GM21737 (cell line): Measurements from ENCODE around the gene FAM174B.

ENCODE experiments used
- ATAC-seq: cut with Tn5 transposase; IDR thresholded peaks from one replicate; pipeline ENCODE4 v1.9.1; 2021; ENCODE audit warnings: mild to moderate bottlenecking, moderate library complexity; ENCODE audit not compliant: unreplicated experiment

FAM174B gene

GRCh38 chr15:92655178-92655995, at the start of gene FAM174B:
FAM174B (minus strand) TSS chr15:92655775.
- ATAC-seq: peak; percentile 48

DNA sequence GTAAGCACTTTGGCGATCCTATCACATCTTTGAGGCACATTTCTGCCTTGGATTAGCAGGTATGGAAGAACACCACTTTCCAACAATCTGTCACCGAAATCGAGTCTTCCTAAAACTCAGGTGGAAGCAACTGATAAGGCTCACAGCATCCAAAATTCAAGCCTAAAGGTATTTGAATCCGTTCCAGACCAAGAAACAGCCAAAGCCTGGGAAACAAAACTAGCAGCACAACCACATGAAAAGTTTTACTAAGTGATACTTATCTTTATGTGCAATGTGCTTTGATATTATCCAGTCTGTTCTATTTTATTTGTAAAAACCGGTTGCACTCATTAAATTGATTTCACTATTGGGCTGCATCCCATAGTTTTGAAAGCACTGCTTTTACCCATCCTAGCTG, 40.5 kb upstream of the FAM174B start:
- ATAC-seq: no peak

DNA sequence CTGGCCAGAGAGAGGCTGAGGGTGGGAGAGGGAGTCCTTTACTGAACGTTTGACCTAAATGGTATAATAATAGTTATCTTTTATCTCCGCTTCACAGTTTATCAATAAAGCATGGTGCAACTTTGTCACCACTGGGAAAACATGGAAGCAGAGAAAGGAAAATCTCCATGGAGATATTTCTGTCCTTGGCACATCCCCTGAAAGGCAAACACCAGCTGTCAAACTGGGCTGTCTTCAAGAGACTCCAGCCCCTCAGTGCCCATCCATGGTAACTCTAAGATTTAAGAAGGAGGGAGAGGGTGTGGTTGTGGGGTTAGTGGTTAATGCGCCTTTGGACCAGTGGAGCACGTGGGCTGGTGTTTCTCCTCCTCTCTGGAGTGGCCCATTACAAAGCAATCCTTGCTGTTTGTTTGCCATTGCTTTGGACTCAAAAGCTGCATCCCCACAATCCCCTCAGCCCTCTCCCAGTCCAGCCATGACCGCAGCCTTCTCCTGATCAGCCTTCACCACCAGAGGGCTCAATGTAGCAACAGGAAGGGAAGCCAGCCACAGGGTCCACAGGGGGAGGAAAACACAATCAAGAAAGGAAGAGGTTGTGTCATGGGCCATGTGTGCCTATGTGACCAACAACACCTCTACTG, 38.2 kb upstream of the FAM174B start:
- ATAC-seq: no peak

GRCh38 chr15:92690395-92690794, 34.8 kb upstream of the FAM174B start:
- ATAC-seq: no peak

- no peak for ATAC-seq
Observed at GRCh38 chr15:92687746-92688145, 32.2 kb upstream of the FAM174B start.

DNA sequence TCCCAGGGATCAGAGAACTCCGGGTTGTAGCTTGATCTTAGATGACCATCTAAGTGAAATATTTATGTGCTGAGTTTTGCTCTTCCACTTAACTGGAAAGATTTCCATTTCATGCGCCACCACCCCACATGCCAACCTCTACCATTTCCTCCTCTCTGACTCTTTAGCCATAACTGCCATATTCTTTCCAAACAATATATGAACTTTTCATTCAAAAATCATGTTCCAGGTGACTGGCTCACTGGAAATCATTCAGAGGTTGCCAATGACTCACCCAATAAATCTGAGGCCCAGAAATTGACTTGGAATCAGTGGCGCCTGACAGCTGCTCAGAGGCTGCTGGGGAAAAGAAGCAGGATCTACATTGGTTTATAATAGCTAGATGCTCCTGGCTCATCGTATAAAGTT, 31.6 kb upstream of the FAM174B start:
- no peak for ATAC-seq

- ATAC-seq: no peak
Observed at GRCh38 chr15:92683511-92683834, 27.9 kb upstream of the FAM174B start.

- no peak for ATAC-seq
Observed at GRCh38 chr15:92682741-92683510, 27.4 kb upstream of the FAM174B start.

DNA sequence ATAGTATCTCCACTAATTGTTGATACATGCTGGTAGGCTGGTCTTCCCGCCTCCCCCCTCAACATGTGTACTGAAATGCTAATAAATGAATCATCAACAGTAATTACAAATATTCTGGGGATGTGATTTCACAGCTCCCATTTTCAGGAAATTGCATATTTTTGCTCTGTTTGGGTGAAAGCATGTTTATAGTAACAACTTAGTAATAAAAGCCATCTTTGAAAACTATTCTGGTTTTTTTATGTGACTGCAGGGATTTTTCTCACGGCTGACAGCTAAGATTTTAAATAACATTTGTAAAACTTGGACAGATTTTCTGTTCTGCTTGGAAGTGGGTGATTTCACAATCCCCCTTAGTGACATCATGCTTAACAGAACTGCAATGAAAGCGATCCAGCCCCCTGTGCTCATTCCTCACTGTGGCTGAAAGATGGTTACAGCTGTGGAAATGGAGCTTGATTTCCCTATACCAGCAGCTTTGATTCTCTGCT, 25.6 kb upstream of the FAM174B start:
- ATAC-seq: no peak

DNA sequence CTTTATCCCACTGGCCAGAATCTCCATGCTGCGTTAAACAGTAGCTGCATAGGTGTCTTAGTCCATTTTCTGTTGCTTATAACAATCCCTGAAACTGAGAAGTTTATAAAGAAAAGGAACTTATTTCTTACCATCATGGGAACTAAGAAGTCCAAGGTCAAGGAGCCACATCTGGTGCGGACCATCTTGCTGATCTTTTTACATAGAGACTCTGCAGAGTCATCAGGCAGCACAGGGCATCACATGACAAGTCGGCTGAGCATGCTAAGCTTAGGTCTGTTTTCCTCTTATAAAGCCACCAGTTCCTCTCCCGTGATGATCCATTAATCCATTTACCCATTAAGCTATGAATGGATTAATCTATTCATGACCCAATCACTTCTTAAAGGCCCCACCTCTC, 22.4 kb upstream of the FAM174B start:
- no peak for ATAC-seq

DNA sequence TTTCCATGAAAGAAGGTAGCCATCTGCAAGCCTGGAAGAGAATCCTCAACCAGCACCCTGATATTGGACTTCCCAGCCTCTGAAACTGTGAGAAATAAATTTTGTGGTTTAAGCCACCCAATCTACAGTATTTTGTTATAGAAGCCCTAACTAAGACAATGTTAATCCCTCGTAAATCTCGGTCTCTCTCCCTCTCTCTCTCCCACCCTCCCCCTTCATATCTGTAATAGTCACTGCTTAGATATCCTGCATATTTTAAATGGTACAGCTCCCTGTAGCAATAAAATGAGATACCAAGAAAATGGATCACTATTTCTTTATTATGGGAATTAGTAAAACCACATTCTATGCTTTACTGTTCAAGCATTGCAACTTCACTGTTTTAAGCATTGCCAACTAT, 21.0 kb upstream of the FAM174B start:
- no peak for ATAC-seq

DNA sequence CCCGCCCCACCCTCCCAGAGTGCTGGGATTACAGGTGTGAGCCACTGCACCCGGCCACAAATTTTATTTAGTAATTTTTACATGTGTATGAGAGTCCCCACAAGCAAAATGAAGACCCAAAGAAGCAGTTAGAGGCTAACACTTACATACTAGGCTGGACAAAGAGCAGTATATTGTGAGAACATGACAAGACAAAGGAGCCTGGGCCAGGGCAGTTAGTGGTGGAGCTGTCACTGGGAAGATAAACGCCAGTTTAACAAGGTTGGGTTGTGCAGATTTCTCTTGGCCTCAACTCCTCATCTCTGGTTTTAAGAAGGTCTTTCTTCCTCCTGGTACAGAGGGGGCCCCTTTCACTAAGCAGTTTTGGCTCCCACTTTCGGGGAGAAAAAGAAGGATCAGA, 19.9 kb upstream of the FAM174B start:
- no peak for ATAC-seq

- ATAC-seq: no peak
Observed at GRCh38 chr15:92674347-92674746, 18.8 kb upstream of the FAM174B start.

- no peak for ATAC-seq
Observed at GRCh38 chr15:92672102-92672501, 16.5 kb upstream of the FAM174B start.

DNA sequence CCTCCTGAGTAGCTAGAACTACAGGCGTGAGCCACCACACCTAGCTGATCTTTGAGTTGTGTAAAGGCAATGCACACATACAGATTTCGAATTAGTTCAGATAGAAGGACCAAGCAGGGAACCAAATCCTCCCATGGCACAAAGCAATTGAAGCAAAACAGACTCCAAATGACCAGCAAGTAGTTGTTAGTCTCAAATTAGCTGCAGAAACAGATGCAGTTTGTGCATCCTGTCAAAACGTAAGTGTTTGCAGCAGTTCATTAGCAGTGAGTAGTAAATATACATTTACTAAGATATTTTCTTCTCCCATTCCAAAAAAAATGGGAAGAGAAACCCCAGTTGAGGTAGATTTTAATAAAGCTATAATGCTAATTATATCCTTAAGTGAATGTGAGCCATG, 15.8 kb upstream of the FAM174B start:
- no peak for ATAC-seq

GRCh38 chr15:92670621-92671020, 15.0 kb upstream of the FAM174B start:
- no peak for ATAC-seq

- ATAC-seq: no peak
Observed at GRCh38 chr15:92669432-92669831, 13.9 kb upstream of the FAM174B start.

- ATAC-seq: no peak
Observed at GRCh38 chr15:92668620-92669019, 13.0 kb upstream of the FAM174B start.

- no peak for ATAC-seq
Observed at GRCh38 chr15:92667970-92668485, 12.5 kb upstream of the FAM174B start.

- no peak for ATAC-seq
Observed at GRCh38 chr15:92667287-92667904, 11.8 kb upstream of the FAM174B start.

- no peak for ATAC-seq
Observed at GRCh38 chr15:92666780-92667179, 11.2 kb upstream of the FAM174B start.
